Keratinocyte (primary cell): Measurements from ENCODE around the gene ZNF773.

Source experiments
- EZH2 ChIP-seq: IDR thresholded peaks from one replicate; pipeline ENCODE4 v1.6.1; 2012; ENCODE audit warnings: inconsistent platforms, mild to moderate bottlenecking, low read length, moderate library complexity
- TF ChIP-seq, protein P1 (sequence below), 3 experiments: IDR thresholded peaks in 1 of 3; conservative IDR thresholded peaks in 1 of 3; optimal IDR thresholded peaks in 1 of 3; 2 replicates in 2 of 3; 3 replicates in 1 of 3; pipeline versions ENCODE3 to v1.5.1; 2011; ENCODE audit warnings: low read length in 3 of 3, mild to moderate bottlenecking in 3 of 3, moderate library complexity in 2 of 3, control low read depth in 1 of 3, inconsistent platforms in 1 of 3; ENCODE audit not compliant: insufficient read depth in 2 of 3; ENCODE audit errors: extremely low read depth in 1 of 3

DNA sequence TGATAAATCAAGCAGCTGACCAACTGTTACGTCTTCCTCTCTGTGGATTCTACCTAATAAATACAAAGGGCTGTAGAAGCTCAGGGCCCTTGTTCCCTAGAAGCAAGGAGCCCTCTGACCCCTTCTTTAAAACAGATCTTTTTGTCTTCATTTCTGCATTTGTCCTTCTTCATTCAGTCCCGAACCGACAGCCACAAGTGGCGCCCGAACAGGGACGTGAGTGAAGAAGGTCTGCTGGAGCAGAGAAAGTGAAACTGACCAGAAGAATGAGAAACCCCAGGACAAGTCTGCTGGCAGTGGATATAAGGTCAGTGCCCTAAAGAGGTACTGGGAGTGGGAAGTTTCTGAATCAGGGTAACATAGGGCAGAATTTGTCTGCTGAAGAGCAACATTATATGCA is 13.1 kb downstream of the ZNF773 start:
- TF ChIP-seq EZH2 = no peak
- TF ChIP-seq, protein P1, sequence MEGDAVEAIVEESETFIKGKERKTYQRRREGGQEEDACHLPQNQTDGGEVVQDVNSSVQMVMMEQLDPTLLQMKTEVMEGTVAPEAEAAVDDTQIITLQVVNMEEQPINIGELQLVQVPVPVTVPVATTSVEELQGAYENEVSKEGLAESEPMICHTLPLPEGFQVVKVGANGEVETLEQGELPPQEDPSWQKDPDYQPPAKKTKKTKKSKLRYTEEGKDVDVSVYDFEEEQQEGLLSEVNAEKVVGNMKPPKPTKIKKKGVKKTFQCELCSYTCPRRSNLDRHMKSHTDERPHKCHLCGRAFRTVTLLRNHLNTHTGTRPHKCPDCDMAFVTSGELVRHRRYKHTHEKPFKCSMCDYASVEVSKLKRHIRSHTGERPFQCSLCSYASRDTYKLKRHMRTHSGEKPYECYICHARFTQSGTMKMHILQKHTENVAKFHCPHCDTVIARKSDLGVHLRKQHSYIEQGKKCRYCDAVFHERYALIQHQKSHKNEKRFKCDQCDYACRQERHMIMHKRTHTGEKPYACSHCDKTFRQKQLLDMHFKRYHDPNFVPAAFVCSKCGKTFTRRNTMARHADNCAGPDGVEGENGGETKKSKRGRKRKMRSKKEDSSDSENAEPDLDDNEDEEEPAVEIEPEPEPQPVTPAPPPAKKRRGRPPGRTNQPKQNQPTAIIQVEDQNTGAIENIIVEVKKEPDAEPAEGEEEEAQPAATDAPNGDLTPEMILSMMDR (optimal IDR thresholded peaks at IDR 0.05 in 1 of 3, IDR thresholded peaks at IDR 0.05 in 1 of 3, conservative IDR thresholded peaks at IDR 0.05 in 1 of 3; ENCODE audit: extremely low read depth in 1 of 3, insufficient read depth in 2 of 3, low read length in 3 of 3) = no peak
